A549 (cell line): ENCODE results near the gene ZNF772. TPM values are rescaled to one million over a fixed set of nuclear protein-coding genes. Genes with fewer than 3 reads are reported as not detected.

Experiments used
- ATAC-seq, 2 experiments: fragments of 200-7000 bp in 1 of 2; fragments of >200 bp in 1 of 2; cut with Nextera tagmentation in 1 of 2; cut with Tn5 transposase in 1 of 2; 3 replicates each; pipeline versions ENCODE4 v1.8.0 to v1.9.1; 2018 to 2020; ENCODE audit warnings: mild to moderate bottlenecking in 1 of 2, moderate library complexity in 1 of 2
- CTCF ChIA-PET: fragments of 300-600 bp; sonication (Branson Sonifier 250); formaldehyde crosslinking; extraction: SDS; loops from one replicate; lab custom pipeline; 2021; ENCODE audit warnings: antibody characterized with exemption, inconsistent platforms; lab: Yijun Ruan, JAX
- POLR2A ChIA-PET: fragments of 350-600 bp; formaldehyde crosslinking; extraction: SDS; loops from one replicate; lab custom pipeline; 2021; ENCODE audit warnings: antibody characterized with exemption, inconsistent platforms; lab: Yijun Ruan, JAX
- DNase-seq, 2 experiments: peaks; one replicate each; pipeline versions ENCODE4 v3.0.0 to v3.0.0-alpha.2; 2011 to 2016; ENCODE audit warnings: low read depth in 1 of 2, low spot score in 1 of 2
- FAIRE-seq: peaks from 2 replicates; lab custom pipeline; 2011; peaks lifted over from hg19 to GRCh38; lab: Jason Lieb, UNC
- H3K27ac ChIP-seq, 2 experiments: fragments of >200 bp; sonication (Bioruptor Twin); formaldehyde crosslinking; 3 replicates each; pipeline ENCODE4 v1.5.1; 2016 to 2017
- H3K4me1 ChIP-seq: fragments of >200 bp; sonication (Bioruptor Twin); formaldehyde crosslinking; 3 replicates; pipeline ENCODE4 v1.6.1; 2016
- H3K4me2 ChIP-seq: fragments of >200 bp; sonication (Bioruptor Twin); formaldehyde crosslinking; 3 replicates; pipeline ENCODE4 v1.6.1; 2016
- H3K4me3 ChIP-seq: fragments of >200 bp; sonication (Bioruptor Twin); formaldehyde crosslinking; 3 replicates; pipeline ENCODE4 v1.5.1; 2016
- H3K9me3 ChIP-seq: fragments of >200 bp; sonication (Bioruptor Twin); formaldehyde crosslinking; 3 replicates; pipeline ENCODE4 v1.6.1; 2016
- BHLHE40 ChIP-seq: IDR thresholded peaks from 2 replicates; pipeline ENCODE4 v1.6.1; 2012; ENCODE audit warnings: low read depth, low read length, inconsistent platforms
- CBX2 ChIP-seq: fragments of 200-600 bp; sonication (generic); IDR thresholded peaks from 2 replicates; pipeline ENCODE4 v1.6.1; 2016; ENCODE audit warnings: low read depth, mild to moderate bottlenecking, borderline replicate concordance
- CBX8 ChIP-seq: fragments of 200-600 bp; sonication (generic); IDR thresholded peaks from 2 replicates; pipeline ENCODE4 v1.6.1; 2016
- CEBPB ChIP-seq, 2 experiments: fragments of >200 bp in 1 of 2; sonication (Bioruptor Twin) in 1 of 2; formaldehyde crosslinking in 1 of 2; IDR thresholded peaks; 2 replicates each; pipeline ENCODE4 v1.6.1; 2012 to 2016
- EHF ChIP-seq: fragments of 250-450 bp; sonication (Bioruptor Pico); IDR thresholded peaks from 2 replicates; pipeline ENCODE4 v1.5.0; 2020; ENCODE audit warnings: mild to moderate bottlenecking
- EHMT2 ChIP-seq: fragments of 200-600 bp; sonication (generic); IDR thresholded peaks from 2 replicates; pipeline ENCODE4 v1.6.1; 2016; ENCODE audit warnings: antibody characterized with exemption, low read depth, mild to moderate bottlenecking, moderate library complexity
- ELK1 ChIP-seq: fragments of 150-350 bp; IDR thresholded peaks from 2 replicates; pipeline ENCODE4 v1.6.1; 2014; ENCODE audit warnings: low read depth, mild to moderate bottlenecking, low read length
- ESRRA ChIP-seq: fragments of 150-350 bp; IDR thresholded peaks from 2 replicates; pipeline ENCODE4 v1.6.1; 2014; ENCODE audit warnings: mild to moderate bottlenecking, low read length, borderline replicate concordance
- FOSB ChIP-seq: fragments of 250-450 bp; sonication (Bioruptor Pico); IDR thresholded peaks from 2 replicates; pipeline ENCODE4 v1.5.0; 2020; ENCODE audit warnings: mild to moderate bottlenecking, moderate library complexity
- FOSL2 ChIP-seq, 2 experiments: fragments of 450-650 bp in 1 of 2; fragments of >200 bp in 1 of 2; sonication (Bioruptor Twin) in 1 of 2; formaldehyde crosslinking; IDR thresholded peaks; 2 replicates each; pipeline versions ENCODE4 v1.5.0 to v1.6.1; 2016 to 2020; ENCODE audit warnings: mild to moderate bottlenecking in 1 of 2, moderate library complexity in 1 of 2
- FOXS1 ChIP-seq: fragments of 250-450 bp; sonication (Bioruptor Pico); IDR thresholded peaks from 2 replicates; pipeline ENCODE4 v1.5.0; 2020; ENCODE audit warnings: mild to moderate bottlenecking, moderate library complexity
- GATA3 ChIP-seq: IDR thresholded peaks from 2 replicates; pipeline ENCODE4 v1.6.1; 2012; ENCODE audit warnings: borderline replicate concordance
- HES2 ChIP-seq: fragments of >200 bp; sonication (Bioruptor Twin); formaldehyde crosslinking; IDR thresholded peaks from 2 replicates; pipeline ENCODE4 v1.6.1; 2016
- HEYL ChIP-seq: fragments of 250-450 bp; sonication (Bioruptor Pico); IDR thresholded peaks from 2 replicates; pipeline ENCODE4 v1.8.0; 2021; ENCODE audit warnings: mild to moderate bottlenecking, moderate library complexity
- JUNB ChIP-seq: fragments of >200 bp; sonication (Bioruptor Twin); formaldehyde crosslinking; IDR thresholded peaks from 2 replicates; pipeline ENCODE4 v1.6.1; 2016
- KDM1A ChIP-seq: fragments of 200-600 bp; sonication (generic); IDR thresholded peaks from 2 replicates; pipeline ENCODE4 v1.6.1; 2016; ENCODE audit warnings: low read depth, mild to moderate bottlenecking
- MAZ ChIP-seq: fragments of 150-350 bp; IDR thresholded peaks from 2 replicates; pipeline ENCODE4 v1.6.1; 2014; ENCODE audit warnings: antibody characterized with exemption, low read depth, low read length, borderline replicate concordance
- NFE2L2 ChIP-seq: fragments of 150-350 bp; conservative IDR thresholded peaks from 2 replicates; pipeline ENCODE4 v1.6.1; 2014; ENCODE audit warnings: low read length
- NPAS2 ChIP-seq: fragments of 250-450 bp; sonication (Bioruptor Pico); IDR thresholded peaks from 2 replicates; pipeline ENCODE4 v1.8.0; 2022; ENCODE audit warnings: mild to moderate bottlenecking, moderate library complexity, borderline replicate concordance
- PBX3 ChIP-seq: IDR thresholded peaks from 2 replicates; pipeline ENCODE4 v1.6.1; 2012
- POLR2AphosphoS2 ChIP-seq: conservative IDR thresholded peaks from 2 replicates; pipeline ENCODE4 v1.6.1; 2012; ENCODE audit warnings: low read length, improper control_type of control experiment, inconsistent platforms
- RCOR1 ChIP-seq: fragments of 150-350 bp; IDR thresholded peaks from 2 replicates; pipeline ENCODE4 v1.6.1; 2014; ENCODE audit warnings: antibody characterized with exemption, low read length, low read depth
- REST ChIP-seq: fragments of 200-600 bp; sonication (generic); IDR thresholded peaks from 2 replicates; pipeline ENCODE4 v1.6.1; 2016; ENCODE audit warnings: antibody characterized with exemption, mild to moderate bottlenecking, moderate library complexity
- RFX5 ChIP-seq: fragments of 450-650 bp; IDR thresholded peaks from 2 replicates; pipeline ENCODE4 v1.7.1; 2014; ENCODE audit warnings: antibody characterized with exemption, mild to moderate bottlenecking, moderate library complexity
- RNF2 ChIP-seq: fragments of 200-600 bp; sonication (generic); IDR thresholded peaks from 2 replicates; pipeline ENCODE4 v1.6.1; 2016; ENCODE audit warnings: low read depth, mild to moderate bottlenecking, antibody characterized with exemption, moderate library complexity, borderline replicate concordance
- SREBF2 ChIP-seq: fragments of 450-650 bp; IDR thresholded peaks from 2 replicates; pipeline ENCODE4 v1.6.1; 2014; ENCODE audit warnings: mild to moderate bottlenecking, moderate library complexity
- TFCP2L1 ChIP-seq: fragments of 250-450 bp; sonication (Bioruptor Pico); IDR thresholded peaks from 2 replicates; pipeline ENCODE4 v1.5.0; 2021; ENCODE audit warnings: mild to moderate bottlenecking
- WGBS: methylation state at CpG from one replicate; pipeline ENCODE4 v1.1.6; 2017; ENCODE audit errors: missing lambda C conversion rate; 5-methylcytosine and 5-hydroxymethylcytosine counted together
- polyA plus RNA-seq, 4 experiments: library from polyadenylated mRNA; depleted of rRNA in 3 of 4; stranded (reverse); fragments of >200 nt; fragmentation: RNase III in 1 of 4; extraction: RNeasy Plus Mini Kit Qiagen cat#74134 plus additional on column Dnase treatment in 1 of 4; gene quantifications; 2 replicates in 3 of 4; 3 replicates in 1 of 4; pipeline ENCODE4 v1.2.3, GENCODE V29; 2011 to 2017

The ZNF772 gene
- polyA plus RNA-seq, 2 of the 4 experiments (the other 2 are of a cell fraction), result 2.0 to 3.2 TPM

- Histone ChIP-seq H3K9me3 (peaks cover 85% of the 10 kb centered on the region), H3K4me3 (no peak overlapping the region), H3K27ac (no peak overlapping the region), H3K4me2 (no peak overlapping the region), H3K4me1 (no peaks in the 10 kb centered on the region)
- FAIRE-seq (no peak), ATAC-seq (no peak), DNase-seq (no peak)
- ChIA-PET CTCF (interaction anchor here (0.6 kb wide), 1 partner anchor 253 kb away, joined by 3 read pairs; no protein-coding TSS in a partner anchor), POLR2A (no interaction called here)
- 89% methylated on average over 9 of the region's 9 CpGs for WGBS
- no peak for TF ChIP-seq PBX3
- no peak for TF ChIP-seq CEBPB (IDR thresholded peaks at IDR 0.05)
- TF ChIP-seq ESRRA, result no peak
- TF ChIP-seq CBX2, result no peak
These were observed 38.4 kb downstream of the ZNF772 start for GRCh38 chr19:57438925-57439324.

- ChIA-PET POLR2A (no interaction called here), CTCF (no interaction called here)
- no peak for TF ChIP-seq EHMT2
- no peak for TF ChIP-seq POLR2AphosphoS2
- no peak for TF ChIP-seq NPAS2
- no peak for TF ChIP-seq FOSB (CRISPR knock-in tag)
- no peak for TF ChIP-seq RFX5
- TF ChIP-seq EHF (CRISPR knock-in tag), result no peak
- TF ChIP-seq CBX2, result no peak
- TF ChIP-seq JUNB, result no peak
- no peak for TF ChIP-seq HES2
- TF ChIP-seq REST, result no peak
- no peak for TF ChIP-seq BHLHE40
- TF ChIP-seq ELK1, result no peak
- no peak for TF ChIP-seq NFE2L2
- no peak for TF ChIP-seq RCOR1
- 93% methylated on average over 4 of the region's 4 CpGs for WGBS
- no peak overlapping the region for H3K4me3 ChIP-seq
- peaks cover 85% of the 10 kb centered on the region for H3K9me3 ChIP-seq
- no peak overlapping the region for H3K4me2 ChIP-seq
- FAIRE-seq (no peak), ATAC-seq (no peak), DNase-seq (no peak)
- H3K27ac ChIP-seq, result no peak overlapping the region
- H3K4me1 ChIP-seq, result no peaks in the 10 kb centered on the region
These were observed 39.4 kb downstream of the ZNF772 start for GRCh38 chr19:57437931-57438330.

GRCh38 chr19:57436417-57436816 lies 40.9 kb downstream of the ZNF772 start:
- H3K9me3 ChIP-seq, result peaks cover 82% of the 10 kb centered on the region
- H3K27ac ChIP-seq, result no peak overlapping the region
- H3K4me1 ChIP-seq, result no peaks in the 10 kb centered on the region
- no peak for DNase-seq
- H3K4me2 ChIP-seq, result peak overlapping the region; percentile 80
- CTCF ChIA-PET, result no interaction called here
- no peak for FAIRE-seq
- no peak for ATAC-seq
- 100% methylated on average over 1 of the region's 1 CpG for WGBS
- H3K4me3 ChIP-seq, result peak overlapping the region; percentile 85; the same call in 2 of the 3 replicates
- POLR2A ChIA-PET, result no interaction called here
- TF ChIP-seq BHLHE40 (no peak), RNF2 (no peak), JUNB (no peak), SREBF2 (no peak), CBX8 (no peak), GATA3 (no peak), KDM1A (no peak), FOXS1 (CRISPR knock-in tag) (no peak), FOSL2 (IDR thresholded peaks at IDR 0.05) (no peak), FOSL2 (CRISPR knock-in tag; IDR thresholded peaks at IDR 0.05) (no peak), HEYL (CRISPR knock-in tag) (no peak), ELK1 (no peak), PBX3 (no peak), TFCP2L1 (CRISPR knock-in tag) (no peak), CBX2 (no peak), MAZ (no peak)
